ENCODE data around the gene FRG2.

DNA sequence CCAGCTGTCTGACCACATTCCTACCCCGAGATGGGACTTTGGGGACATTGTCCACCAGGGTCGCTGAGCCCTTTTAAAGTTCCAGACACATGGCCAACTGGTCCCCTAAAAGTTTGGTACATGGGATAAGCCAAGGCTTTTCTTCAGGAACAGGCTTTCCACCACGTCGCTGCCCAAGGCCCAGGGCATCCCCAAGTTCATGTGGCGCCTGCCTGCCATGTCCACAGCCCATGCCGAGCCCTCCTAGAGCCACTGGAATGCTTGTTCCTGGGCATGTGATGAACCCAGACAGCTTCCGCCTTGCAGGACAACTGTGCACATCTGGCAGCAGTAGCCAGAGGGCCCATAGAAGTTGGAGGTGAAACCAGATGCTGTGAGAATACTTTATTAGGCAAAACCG is 45.1 kb downstream of the FRG2 start:
- TF ChIP-seq BHLHE40 (IDR thresholded peaks at IDR 0.05; ENCODE audit: borderline replicate concordance) (no peak), ARNT (IDR thresholded peaks at IDR 0.05) (no peak), ELF4 (IDR thresholded peaks at IDR 0.05) (no peak), SP1 (IDR thresholded peaks at IDR 0.05) (no peak), HDGF (IDR thresholded peaks at IDR 0.05; ENCODE audit: borderline replicate concordance) (no peak), FOXM1 (IDR thresholded peaks at IDR 0.05; ENCODE audit: borderline replicate concordance) (no peak), TARDBP (IDR thresholded peaks at IDR 0.05) (no peak), LEF1 (IDR thresholded peaks at IDR 0.05; ENCODE audit: borderline replicate concordance) (no peak), SUZ12 (IDR thresholded peaks at IDR 0.05) (no peak), NFRKB (IDR thresholded peaks at IDR 0.05) (no peak), FOXK2 (IDR thresholded peaks at IDR 0.05) (no peak), FOXA1 (IDR thresholded peaks at IDR 0.05) (no peak), ZNF384 (IDR thresholded peaks at IDR 0.05) (no peak)
